Measurements from ENCODE around the gene PDAP1. TPM values are rescaled to one million over a fixed set of nuclear protein-coding genes. Genes with fewer than 3 reads are reported as not detected.

The PDAP1 gene
- total and polyA plus RNA-seq, 2 of the 4 experiments (the other 2 are of a cell fraction): 40.3 to 193 TPM

DNA sequence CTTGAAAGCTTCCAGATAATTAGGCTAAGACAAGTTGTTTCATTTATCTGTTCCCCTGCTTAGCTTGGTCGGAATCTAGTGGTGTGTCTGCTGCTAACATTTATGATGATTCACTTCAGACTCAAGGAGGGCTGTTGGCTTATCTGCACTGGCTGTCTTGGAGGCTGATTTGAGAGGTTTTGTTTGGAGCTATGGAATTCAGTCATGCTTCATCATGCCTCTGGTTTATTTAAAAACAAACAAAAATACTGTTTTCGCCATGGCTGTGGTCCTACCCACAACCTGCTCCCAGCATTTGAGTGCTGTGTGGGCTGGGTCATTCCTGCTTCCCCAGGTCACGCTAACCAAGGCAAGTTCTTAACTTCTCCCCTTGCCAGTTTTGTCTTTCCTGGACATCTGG lies 45.6 kb downstream of the PDAP1 start:
- Histone ChIP-seq H3K4me1 (ENCODE audit: control insufficient read depth, insufficient read depth, low read length) (peaks cover 2% of the 10 kb centered on the region; the same call in 1 of the 2 replicates), H4K5ac (ENCODE audit: low read depth, low read length) (no peak overlapping the region), H2AK9ac (replicated peaks; ENCODE audit: low read depth, low read length, poor library complexity) (no peak overlapping the region), H4K91ac (ENCODE audit: insufficient read depth, low read depth, low read length) (no peak overlapping the region), H3K18ac (ENCODE audit: low read depth, low read length) (no peak overlapping the region), H3K4me2 (ENCODE audit: low read depth, low read length) (no peak overlapping the region), H2BK20ac (ENCODE audit: low read depth, low read length) (no peak overlapping the region), H3K56ac (ENCODE audit: extremely low read depth, insufficient read depth, low read length) (no peak overlapping the region), H3K9me1 (ENCODE audit: insufficient read depth, low read length) (peaks cover 6% of the 10 kb centered on the region), H2BK120ac (ENCODE audit: low read depth, low read length) (no peak overlapping the region), H3K27ac (ENCODE audit: insufficient read depth, low read length) (no peak overlapping the region), H3K4me3 (ENCODE audit: insufficient read depth, low read depth, low read length) (no peak overlapping the region), H3K14ac (replicated peaks; ENCODE audit: low read depth, low read length) (no peak overlapping the region), H2AFZ (replicated peaks; ENCODE audit: low read length, poor library complexity) (no peak overlapping the region), H2BK5ac (ENCODE audit: low read depth, low read length, poor library complexity, severe bottlenecking) (peak overlapping the region; percentile 42), H2AK5ac (ENCODE audit: low read depth, low read length) (no peak overlapping the region), H4K20me1 (ENCODE audit: insufficient read depth, low read length) (peaks cover 24% of the 10 kb centered on the region), H3K27me3 (ENCODE audit: control insufficient read depth, insufficient read depth, low read length) (no peaks in the 10 kb centered on the region), H3K4ac (ENCODE audit: low read depth, low read length) (no peak overlapping the region), H2BK15ac (ENCODE audit: low read depth, low read length) (no peak overlapping the region), H3K9me3 (ENCODE audit: control insufficient read depth, insufficient read depth, low read length) (no peaks in the 10 kb centered on the region), H3K9ac (ENCODE audit: low read depth, low read length) (no peak overlapping the region), H3K23ac (ENCODE audit: low read depth, low read length) (no peak overlapping the region), H3K36me3 (ENCODE audit: control insufficient read depth, insufficient read depth, low read length) (peaks cover 54% of the 10 kb centered on the region), H4K8ac (ENCODE audit: low read depth in 2 of 2, low read length in 2 of 2) (no peak overlapping the region), H3K79me1 (ENCODE audit: low read depth in 1 of 2, low read length in 2 of 2) (peaks cover 16 to 45% of the 10 kb centered on the region in 2 experiments)
- in situ Hi-C loops (cut with MboI; ENCODE audit: low sequenced_read_pairs) (no loop called here), intact Hi-C loops (cut with micrococcal nuclease) (no loop called here), dilution Hi-C loops (cut with HindIII; ENCODE audit: low sequenced_read_pairs, unreplicated experiment) (no loop called here)
- ATAC-seq (ENCODE audit: low read depth): peak; percentile 94
- TF ChIP-seq CHD1 (IDR thresholded peaks at IDR 0.05; ENCODE audit: low read depth, low read length) (no peak), RAD21 (IDR thresholded peaks at IDR 0.05; ENCODE audit: low read length) (peak; percentile 16; the same call in 1 of the 2 replicates), NFE2L2 (IDR thresholded peaks at IDR 0.05; ENCODE audit: low read depth, low read length) (peak; percentile 22; the same call in 1 of the 2 replicates), RCOR1 (IDR thresholded peaks at IDR 0.05; ENCODE audit: insufficient replicate concordance, low read length) (no peak), BHLHE40 (IDR thresholded peaks at IDR 0.05; ENCODE audit: low read depth, low read length) (peak; percentile 79), FOS (IDR thresholded peaks at IDR 0.05; ENCODE audit: low read depth, low read length) (peak; percentile 63), MXI1 (IDR thresholded peaks at IDR 0.05; ENCODE audit: borderline replicate concordance, low read depth, low read length) (0 out of 2 replicates have a peak, but pooled peaks have one; percentile 60)
- TF ChIP-seq, protein P1, sequence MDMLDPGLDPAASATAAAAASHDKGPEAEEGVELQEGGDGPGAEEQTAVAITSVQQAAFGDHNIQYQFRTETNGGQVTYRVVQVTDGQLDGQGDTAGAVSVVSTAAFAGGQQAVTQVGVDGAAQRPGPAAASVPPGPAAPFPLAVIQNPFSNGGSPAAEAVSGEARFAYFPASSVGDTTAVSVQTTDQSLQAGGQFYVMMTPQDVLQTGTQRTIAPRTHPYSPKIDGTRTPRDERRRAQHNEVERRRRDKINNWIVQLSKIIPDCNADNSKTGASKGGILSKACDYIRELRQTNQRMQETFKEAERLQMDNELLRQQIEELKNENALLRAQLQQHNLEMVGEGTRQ (IDR thresholded peaks at IDR 0.05; ENCODE audit: low read depth, low read length): no peak
- DNase-seq: peak; percentile 96
- no CpG with 5 or more reads among the region's 3 CpGs for WGBS, 2 experiments (ENCODE audit: extremely low coverage in 2 of 2, insufficient read length in 1 of 2)
- CTCF ChIA-PET: interaction anchor here (0.7 kb wide), 2 partner anchors 24 to 264 kb away, joined by 3 to 4 read pairs; no protein-coding TSS in a partner anchor
- POLR2A ChIA-PET (ENCODE audit: unreplicated experiment): no interaction called here
- no TSS peak for BruUV-seq (replicated peaks)

All from IMR-90 (cell line).